HepG2 (cell line): ENCODE measurements around the gene TSN. TPM values are rescaled to one million over a fixed set of nuclear protein-coding genes. Genes with fewer than 3 reads are reported as not detected.

Experiments
- CENPX ChIP-seq: sonication (generic); formaldehyde crosslinking; IDR thresholded peaks from 2 replicates; pipeline ENCODE4 v1.9.0; 2021; ENCODE audit warnings: mild to moderate bottlenecking, missing genetic modification reagents, moderate library complexity
- ELF1 ChIP-seq: sonication (generic); formaldehyde crosslinking; IDR thresholded peaks from 2 replicates; pipeline ENCODE4 v1.4.0; 2020; ENCODE audit warnings: missing genetic modification reagents
- ELF3 ChIP-seq: IDR thresholded peaks from 2 replicates; pipeline ENCODE4 v1.6.1; 2016; ENCODE audit warnings: missing genetic modification reagents, missing compliant biosample characterization
- ETV6 ChIP-seq: sonication (generic); formaldehyde crosslinking; conservative IDR thresholded peaks from 2 replicates; pipeline ENCODE4 v1.4.0; 2020; ENCODE audit warnings: missing genetic modification reagents
- GABPA ChIP-seq, 2 experiments: IDR thresholded peaks; 2 replicates each; pipeline ENCODE4 v1.6.1; 2011 to 2016; ENCODE audit warnings: low read depth in 2 of 2, low read length in 1 of 2, missing biosample characterization in 1 of 2, missing genetic modification characterization in 1 of 2
- GATAD2A ChIP-seq: IDR thresholded peaks from 2 replicates; pipeline ENCODE4 v1.6.1; 2016
- HMGXB3 ChIP-seq: sonication (generic); formaldehyde crosslinking; IDR thresholded peaks from 2 replicates; pipeline ENCODE4 v1.4.0; 2020; ENCODE audit warnings: missing genetic modification reagents, borderline replicate concordance
- NFYC ChIP-seq: IDR thresholded peaks from 2 replicates; pipeline ENCODE4 v1.6.1; 2016; ENCODE audit warnings: missing genetic modification reagents, missing compliant biosample characterization
- RBAK ChIP-seq: sonication (generic); formaldehyde crosslinking; IDR thresholded peaks from 2 replicates; pipeline ENCODE4 v1.5.1; 2020; ENCODE audit warnings: mild to moderate bottlenecking, missing genetic modification reagents
- RFXANK ChIP-seq: IDR thresholded peaks from 2 replicates; pipeline ENCODE4 v1.6.1; 2016
- SAP130 ChIP-seq: IDR thresholded peaks from 2 replicates; pipeline ENCODE4 v1.6.1; 2016; ENCODE audit warnings: low read depth
- SMC3 ChIP-seq: IDR thresholded peaks from 2 replicates; pipeline ENCODE4 v1.6.1; 2011; ENCODE audit warnings: low read length, improper control_type of control experiment
- STAG1 ChIP-seq: sonication (generic); formaldehyde crosslinking; IDR thresholded peaks from 2 replicates; pipeline ENCODE4 v1.4.0; 2020; ENCODE audit warnings: missing genetic modification reagents
- XBP1 ChIP-seq: sonication (generic); formaldehyde crosslinking; IDR thresholded peaks from 2 replicates; pipeline ENCODE4 v1.5.0; 2020; ENCODE audit warnings: missing genetic modification reagents
- YY1 ChIP-seq: IDR thresholded peaks from 2 replicates; pipeline ENCODE4 v1.6.1; 2011; ENCODE audit warnings: low read length, low read depth, moderate library complexity, mild to moderate bottlenecking; ENCODE audit not compliant: insufficient read depth, insufficient replicate concordance
- ZNF550 ChIP-seq: sonication (generic); formaldehyde crosslinking; IDR thresholded peaks from 2 replicates; pipeline ENCODE4 v1.4.0; 2020; ENCODE audit warnings: mild to moderate bottlenecking, missing genetic modification reagents, borderline replicate concordance
- ZNF564 ChIP-seq: sonication (generic); formaldehyde crosslinking; IDR thresholded peaks from 2 replicates; pipeline ENCODE4 v1.8.1; 2023; ENCODE audit warnings: mild to moderate bottlenecking, missing genetic modification reagents
- ZNF597 ChIP-seq: sonication (generic); formaldehyde crosslinking; IDR thresholded peaks from 2 replicates; pipeline ENCODE4 v1.5.0; 2020; ENCODE audit warnings: missing genetic modification reagents
- polyA plus RNA-seq, 8 experiments: library from polyadenylated mRNA; depleted of rRNA in 3 of 8; stranded (reverse) in 7 of 8; unstranded in 1 of 8; fragments of >200 nt; fragmentation: Illumina TruSeq in 4 of 8; extraction: Trizol in 4 of 8; gene quantifications; 2 replicates each; pipeline versions ENCODE4 v1.2.1 to v1.2.3, GENCODE V29; 2011 to 2016; ENCODE audit warnings: low read depth in 4 of 8, missing spikeins in 1 of 8, mixed read lengths in 1 of 8; ENCODE audit not compliant: insufficient read depth in 1 of 8
- total RNA-seq, 5 experiments: library from RNA; depleted of rRNA; stranded (reverse); fragments of >200 nt; fragmentation: Illumina TruSeq; extraction: Trizol; gene quantifications; 2 replicates each; pipeline ENCODE4 v1.2.3, GENCODE V29; 2016; ENCODE audit warnings: low read depth in 1 of 5

TSN gene
- total and polyA plus RNA-seq, 2 of the 13 experiments (the other 11 are each of a cell fraction or from before 2014, with no cell fraction given): 56.4 to 115 TPM

- TF ChIP-seq ZNF597 (CRISPR knock-in tag): no peak
- no peak for TF ChIP-seq CENPX
- TF ChIP-seq STAG1 (CRISPR knock-in tag): peak; percentile 76
- no peak for TF ChIP-seq ZNF550
- no peak for TF ChIP-seq RBAK (CRISPR knock-in tag)
- no peak for TF ChIP-seq ETV6 (CRISPR knock-in tag)
- no peak for TF ChIP-seq XBP1
- TF ChIP-seq YY1: no peak
- peak; percentile 26; the same call in 1 of the 2 replicates for TF ChIP-seq GATAD2A (CRISPR knock-in tag)
- peak; percentile 70 for TF ChIP-seq ELF1
- TF ChIP-seq HMGXB3 (CRISPR knock-in tag): no peak
- TF ChIP-seq ELF3 (CRISPR knock-in tag): peak; percentile 93
- no peak for TF ChIP-seq RFXANK (CRISPR knock-in tag)
- TF ChIP-seq GABPA (IDR thresholded peaks at IDR 0.05; ENCODE audit: low read depth, low read length): no peak
- TF ChIP-seq GABPA (CRISPR knock-in tag; IDR thresholded peaks at IDR 0.05; ENCODE audit: low read depth): 0 out of 2 replicates have a peak, but pooled peaks have one; percentile 10
- TF ChIP-seq SAP130 (CRISPR knock-in tag): peak; percentile 43; the same call in 1 of the 2 replicates
- TF ChIP-seq ZNF564 (CRISPR knock-in tag): peak; percentile 100
- TF ChIP-seq SMC3: peak; percentile 61; the same call in 1 of the 2 replicates
- no peak for TF ChIP-seq NFYC (CRISPR knock-in tag)
Observed at GRCh38 chr2:121748202-121748601, 7.2 kb upstream of the TSN start (continued).
